Endothelial cell of umbilical vein (primary cell): ENCODE results near the gene LRRC4B. TPM values are rescaled to one million over a fixed set of nuclear protein-coding genes. Genes with fewer than 3 reads are reported as not detected.

ENCODE experiments used
- BruUV-seq: library from RNA; stranded (reverse); fragments of 400-500 nt; replicated peaks from 2 replicates; lab custom pipeline; 2021; lab: Mats Ljungman, UMichigan
- CTCF ChIA-PET: fragments of 300-600, 350-600 bp; sonication (Branson Sonifier 250); formaldehyde crosslinking; loops from one replicate; lab custom pipeline; 2021; ENCODE audit warnings: antibody characterized with exemption, inconsistent platforms; lab: Charles Lee
- POLR2A ChIA-PET: fragments of 300-600, 350-600 bp; sonication (Branson Sonifier 250); formaldehyde crosslinking; loops from one replicate; lab custom pipeline; 2021; ENCODE audit warnings: antibody characterized with exemption, inconsistent platforms; lab: Charles Lee
- DNase-seq: peaks from one replicate; pipeline ENCODE4 v3.0.0-alpha.2; 2011; ENCODE audit warnings: low read depth, low spot score
- FAIRE-seq: peaks from 2 replicates; lab custom pipeline; 2011; peaks lifted over from hg19 to GRCh38; lab: Jason Lieb, UNC
- H2AFZ ChIP-seq: 2 replicates; pipeline ENCODE4 v1.6.0; 2012; ENCODE audit warnings: low read depth, low read length, control low read depth, inconsistent platforms
- H3K27ac ChIP-seq: 2 replicates; pipeline ENCODE4 v1.5.1; 2011; ENCODE audit warnings: low read depth, mild to moderate bottlenecking, control low read depth, low read length, moderate library complexity; ENCODE audit not compliant: insufficient read depth
- H3K27me3 ChIP-seq, 2 experiments: 2 replicates each; pipeline versions ENCODE4 v1.6.0 to v1.6.1; 2011; ENCODE audit warnings: low read length in 2 of 2, mixed read lengths in 1 of 2; ENCODE audit not compliant: control insufficient read depth in 2 of 2, insufficient read depth in 2 of 2
- H3K36me3 ChIP-seq, 2 experiments: 2 replicates in 1 of 2; 3 replicates in 1 of 2; pipeline ENCODE4 v1.5.1; 2011; ENCODE audit warnings: low read length in 2 of 2, mild to moderate bottlenecking in 1 of 2, moderate library complexity in 1 of 2; ENCODE audit not compliant: control insufficient read depth in 2 of 2, insufficient read depth in 2 of 2; ENCODE audit errors: extremely low read depth in 1 of 2
- H3K4me1 ChIP-seq: 3 replicates; pipeline ENCODE4 v1.5.1; 2011; ENCODE audit warnings: mild to moderate bottlenecking, low read length; ENCODE audit not compliant: control insufficient read depth, insufficient read depth; ENCODE audit errors: extremely low read depth
- H3K4me2 ChIP-seq: 2 replicates; pipeline ENCODE4 v1.6.1; 2011; ENCODE audit warnings: low read length, control low read depth, mixed read lengths; ENCODE audit not compliant: insufficient read depth
- H3K4me3 ChIP-seq, 3 experiments: fragments of 200-600 bp in 1 of 3; sonication (generic), shearing (Covaris generic) in 1 of 3; replicated peaks in 1 of 3; 2 replicates each; pipeline ENCODE4 v1.5.1; 2011 to 2016; ENCODE audit warnings: control low read depth in 3 of 3, low read length in 3 of 3, mild to moderate bottlenecking in 2 of 3, inconsistent platforms in 1 of 3, low read depth in 1 of 3, moderate library complexity in 1 of 3; ENCODE audit not compliant: insufficient read depth in 1 of 3
- H3K79me2 ChIP-seq: 2 replicates; pipeline ENCODE4 v1.6.0; 2012; ENCODE audit warnings: low read length, inconsistent platforms; ENCODE audit not compliant: control insufficient read depth, insufficient read depth
- H3K9ac ChIP-seq: replicated peaks from 2 replicates; pipeline ENCODE3; 2011; ENCODE audit warnings: low read length, control low read depth; ENCODE audit not compliant: insufficient read depth; ENCODE audit errors: extremely low read depth
- H3K9me1 ChIP-seq: replicated peaks from 3 replicates; pipeline ENCODE4 v1.6.0; 2011; ENCODE audit warnings: mild to moderate bottlenecking, low read length; ENCODE audit not compliant: control insufficient read depth, insufficient read depth; ENCODE audit errors: extremely low read depth
- H3K9me3 ChIP-seq: replicated peaks from 2 replicates; pipeline ENCODE4 v1.5.1; 2012; ENCODE audit warnings: low read length, inconsistent platforms; ENCODE audit not compliant: control insufficient read depth, insufficient read depth
- H4K20me1 ChIP-seq: replicated peaks from 2 replicates; pipeline ENCODE3; 2011; ENCODE audit warnings: mild to moderate bottlenecking, low read length; ENCODE audit not compliant: control insufficient read depth, insufficient read depth; ENCODE audit errors: extremely low read depth
- EZH2 ChIP-seq: IDR thresholded peaks from 2 replicates; pipeline ENCODE4 v1.6.1; 2012; ENCODE audit warnings: borderline replicate concordance, low read depth, mild to moderate bottlenecking, moderate library complexity, low read length, inconsistent platforms; ENCODE audit not compliant: severe bottlenecking
- FOS ChIP-seq: IDR thresholded peaks from 2 replicates; pipeline ENCODE4 v1.6.1; 2011; ENCODE audit warnings: mild to moderate bottlenecking, low read length, moderate library complexity, borderline replicate concordance; ENCODE audit not compliant: insufficient read depth
- GATA2 ChIP-seq: IDR thresholded peaks from 2 replicates; pipeline ENCODE4 v1.7.0; 2011; ENCODE audit warnings: low read depth, mild to moderate bottlenecking, moderate library complexity, mixed read lengths, low read length; ENCODE audit not compliant: insufficient read length, insufficient read depth
- JUN ChIP-seq: IDR thresholded peaks from 2 replicates; pipeline ENCODE4 v1.6.1; 2011; ENCODE audit warnings: borderline replicate concordance, low read depth; ENCODE audit not compliant: insufficient read length, insufficient read depth
- MAX ChIP-seq: IDR thresholded peaks from 2 replicates; pipeline ENCODE4 v1.6.1; 2011; ENCODE audit not compliant: insufficient read depth, insufficient read length
- MYC ChIP-seq: IDR thresholded peaks from one replicate; pipeline ENCODE4 v1.6.1; 2011; ENCODE audit warnings: mild to moderate bottlenecking, low read depth, low read length
- POLR2A ChIP-seq: IDR thresholded peaks from 2 replicates; pipeline ENCODE4 v1.6.1; 2012; ENCODE audit warnings: low read depth, mild to moderate bottlenecking, control low read depth, low read length
- POLR2AphosphoS5 ChIP-seq: IDR thresholded peaks from 2 replicates; pipeline ENCODE4 v1.6.1; 2012; ENCODE audit warnings: low read depth, mild to moderate bottlenecking, control low read depth, low read length, moderate library complexity; ENCODE audit not compliant: insufficient read depth
- dilution Hi-C: fragments of 300-500 bp; cut with MboI; formaldehyde crosslinking; loops from one replicate; pipeline ENCODE4 v1.15.0; 2019; ENCODE audit warnings: low sequenced_read_pairs; ENCODE audit not compliant: extremely low pct_ligation_motif_present
- intact Hi-C: fragments of 100-400 bp; cut with micrococcal nuclease; formaldehyde crosslinking; loops from one replicate; pipeline ENCODE4 v1.10.0; 2022
- polyA plus RNA-seq, 4 experiments: library from polyadenylated mRNA; depleted of rRNA in 3 of 4; stranded (reverse) in 3 of 4; unstranded in 1 of 4; fragments of >200 nt; gene quantifications; 2 replicates each; pipeline versions ENCODE4 v1.2.1 to v1.2.3, GENCODE V29; 2011 to 2012; ENCODE audit warnings: missing spikeins in 1 of 4
- total RNA-seq: library from RNA; stranded (reverse); gene quantifications from 2 replicates; pipeline ENCODE4 v1.2.3, GENCODE V29; 2021
- TF ChIP-seq, protein P1 (sequence below), 2 donors: IDR thresholded peaks; 1 replicate in 1 of 2; 2 replicates in 1 of 2; pipeline ENCODE4 v1.5.1; 2011; ENCODE audit warnings: low read length in 2 of 2, mild to moderate bottlenecking in 2 of 2, moderate library complexity in 2 of 2, control low read depth in 1 of 2, inconsistent platforms in 1 of 2, low read depth in 1 of 2; ENCODE audit not compliant: insufficient read depth in 1 of 2; ENCODE audit errors: extremely low read depth in 1 of 2

Gene LRRC4B
- total and polyA plus RNA-seq, 2 donors (not counting 3 experiments of a cell fraction or from before 2014, with no cell fraction given): 0.08 TPM; not detected in 1

- no peaks in the 10 kb centered on the region for H3K4me1 ChIP-seq
- intact Hi-C loops: no loop called here
- DNase-seq: no peak
- no peaks in the 10 kb centered on the region for H3K36me3 ChIP-seq
- POLR2A ChIA-PET: no interaction called here
- CTCF ChIA-PET: interaction anchor here (1.6 to 6.6 kb wide), 2 partner anchors 14 to 33 kb away, joined by 6 to 56 read pairs; no protein-coding TSS in a partner anchor
- H3K27me3 ChIP-seq: peaks cover 9 to 15% of the 10 kb centered on the region in 2 experiments
- no peaks in the 10 kb centered on the region for H3K9me1 ChIP-seq
- H2AFZ ChIP-seq: no peak overlapping the region
- H3K9ac ChIP-seq: no peak overlapping the region
- no peaks in the 10 kb centered on the region for H3K9me3 ChIP-seq
- TF ChIP-seq EZH2 (no peak), MYC (no peak), GATA2 (no peak), FOS (no peak), POLR2A (no peak), POLR2AphosphoS5 (no peak), JUN (no peak), MAX (no peak)
- TF ChIP-seq, protein P1, sequence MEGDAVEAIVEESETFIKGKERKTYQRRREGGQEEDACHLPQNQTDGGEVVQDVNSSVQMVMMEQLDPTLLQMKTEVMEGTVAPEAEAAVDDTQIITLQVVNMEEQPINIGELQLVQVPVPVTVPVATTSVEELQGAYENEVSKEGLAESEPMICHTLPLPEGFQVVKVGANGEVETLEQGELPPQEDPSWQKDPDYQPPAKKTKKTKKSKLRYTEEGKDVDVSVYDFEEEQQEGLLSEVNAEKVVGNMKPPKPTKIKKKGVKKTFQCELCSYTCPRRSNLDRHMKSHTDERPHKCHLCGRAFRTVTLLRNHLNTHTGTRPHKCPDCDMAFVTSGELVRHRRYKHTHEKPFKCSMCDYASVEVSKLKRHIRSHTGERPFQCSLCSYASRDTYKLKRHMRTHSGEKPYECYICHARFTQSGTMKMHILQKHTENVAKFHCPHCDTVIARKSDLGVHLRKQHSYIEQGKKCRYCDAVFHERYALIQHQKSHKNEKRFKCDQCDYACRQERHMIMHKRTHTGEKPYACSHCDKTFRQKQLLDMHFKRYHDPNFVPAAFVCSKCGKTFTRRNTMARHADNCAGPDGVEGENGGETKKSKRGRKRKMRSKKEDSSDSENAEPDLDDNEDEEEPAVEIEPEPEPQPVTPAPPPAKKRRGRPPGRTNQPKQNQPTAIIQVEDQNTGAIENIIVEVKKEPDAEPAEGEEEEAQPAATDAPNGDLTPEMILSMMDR (IDR thresholded peaks at IDR 0.05; ENCODE audit: extremely low read depth in 1 of 2, insufficient read depth in 1 of 2, low read depth in 1 of 2, low read length in 2 of 2): no peak
- no peak overlapping the region for H3K4me3 ChIP-seq
- H3K79me2 ChIP-seq: no peaks in the 10 kb centered on the region
- dilution Hi-C loops: no loop called here
- BruUV-seq: no TSS peak
- H3K4me2 ChIP-seq: no peak overlapping the region
- no peak for FAIRE-seq
- no peaks in the 10 kb centered on the region for H4K20me1 ChIP-seq
- no peak overlapping the region for H3K27ac ChIP-seq
Observed at GRCh38 chr19:50570997-50571396, 2.8 kb upstream of the LRRC4B start.
